HG03175 (cell line): ENCODE results near the gene SMPD2.
A peak's percentile ranks its signal among the peaks of the same experiment; 100 is the strongest.

Source experiments
- ATAC-seq: cut with Tn5 transposase; IDR thresholded peaks from one replicate; pipeline ENCODE4 v1.9.1; 2021; ENCODE audit warnings: mild to moderate bottlenecking, moderate library complexity; ENCODE audit not compliant: unreplicated experiment

SMPD2 gene

GRCh38 chr6:109482905-109483734 lies 42.6 kb downstream of the SMPD2 start, which contains the start of gene ZBTB24:
TSS of gene ZBTB24 (minus strand) at chr6:109483219. CDS start at chr6:109482026, 1,193 bp downstream.
- peak; percentile 89 for ATAC-seq

GRCh38 chr6:109483735-109484057 lies 43.2 kb downstream of the SMPD2 start:
- ATAC-seq: peak; percentile 1

- ATAC-seq: no peak
Observed at GRCh38 chr6:109484122-109484521, 43.6 kb downstream of the SMPD2 start.

GRCh38 chr6:109485266-109485935 lies 44.9 kb downstream of the SMPD2 start:
- ATAC-seq: no peak

GRCh38 chr6:109486068-109486467 lies 45.5 kb downstream of the SMPD2 start:
- ATAC-seq: no peak

- no peak for ATAC-seq
Observed at GRCh38 chr6:109488001-109488400, 47.5 kb downstream of the SMPD2 start.

GRCh38 chr6:109490713-109491112 lies 50.2 kb downstream of the SMPD2 start:
- no peak for ATAC-seq

- ATAC-seq: no peak
Observed at GRCh38 chr6:109491207-109491938, 50.8 kb downstream of the SMPD2 start.
